IMR-90 (cell line): ENCODE results near the gene PSAP. TPM values are rescaled to one million over a fixed set of nuclear protein-coding genes. Genes with fewer than 3 reads are reported as not detected.
A peak's percentile ranks its signal among the peaks of the same experiment; 100 is the strongest.

ENCODE experiments used
- ATAC-seq: fragments of 200-7000 bp; cut with Tn5 transposase; 2 replicates; pipeline ENCODE4 v1.9.1; 2020; ENCODE audit warnings: low read depth, mild to moderate bottlenecking, moderate library complexity
- BruUV-seq: library from RNA; stranded (reverse); fragments of 400-500 nt; replicated peaks from 2 replicates; lab custom pipeline; 2021; lab: Mats Ljungman, UMichigan
- CTCF ChIA-PET: fragments of 300-600 bp; formaldehyde crosslinking; extraction: SDS; loops from one replicate; lab custom pipeline; 2021; ENCODE audit warnings: antibody characterized with exemption; lab: Yijun Ruan, JAX
- POLR2A ChIA-PET: fragments of 300-600 bp; sonication (Branson Sonifier 250); formaldehyde crosslinking; loops from one replicate; lab custom pipeline; 2022; ENCODE audit warnings: antibody characterized with exemption; ENCODE audit not compliant: unreplicated experiment; lab: Charles Lee
- DNase-seq: peaks from one replicate; pipeline ENCODE4 v3.0.0; 2013
- H2AFZ ChIP-seq: replicated peaks from 2 replicates; pipeline ENCODE3; 2013; ENCODE audit warnings: low read length, mild to moderate bottlenecking; ENCODE audit not compliant: poor library complexity
- H2AK5ac ChIP-seq: 2 replicates; pipeline ENCODE4 v1.6.1; 2013; ENCODE audit warnings: low read depth, low read length, inconsistent platforms
- H2AK9ac ChIP-seq: replicated peaks from 2 replicates; pipeline ENCODE3; 2013; ENCODE audit warnings: mild to moderate bottlenecking, low read depth, low read length, moderate library complexity; ENCODE audit not compliant: poor library complexity
- H2BK120ac ChIP-seq: 2 replicates; pipeline ENCODE4 v1.6.1; 2013; ENCODE audit warnings: low read depth, low read length, inconsistent platforms
- H2BK15ac ChIP-seq: 3 replicates; pipeline ENCODE4 v1.6.1; 2013; ENCODE audit warnings: low read depth, low read length, inconsistent platforms
- H2BK20ac ChIP-seq: 2 replicates; pipeline ENCODE4 v1.6.1; 2013; ENCODE audit warnings: low read depth, mild to moderate bottlenecking, inconsistent platforms, low read length, moderate library complexity
- H2BK5ac ChIP-seq: 2 replicates; pipeline ENCODE4 v1.6.1; 2013; ENCODE audit warnings: mild to moderate bottlenecking, low read depth, low read length, inconsistent platforms; ENCODE audit not compliant: poor library complexity, severe bottlenecking
- H3K14ac ChIP-seq: replicated peaks from 2 replicates; pipeline ENCODE4 v1.6.1; 2013; ENCODE audit warnings: low read depth, low read length, inconsistent platforms
- H3K18ac ChIP-seq: 2 replicates; pipeline ENCODE4 v1.6.1; 2013; ENCODE audit warnings: low read depth, low read length, control low read depth
- H3K23ac ChIP-seq: 2 replicates; pipeline ENCODE4 v1.6.1; 2013; ENCODE audit warnings: low read depth, low read length, inconsistent platforms
- H3K27ac ChIP-seq: 2 replicates; pipeline ENCODE4 v1.5.1; 2013; ENCODE audit warnings: mild to moderate bottlenecking, control low read depth, low read length; ENCODE audit not compliant: insufficient read depth
- H3K27me3 ChIP-seq: 2 replicates; pipeline ENCODE4 v1.6.1; 2013; ENCODE audit warnings: low read length; ENCODE audit not compliant: control insufficient read depth, insufficient read depth
- H3K36me3 ChIP-seq: 2 replicates; pipeline ENCODE4 v1.6.1; 2013; ENCODE audit warnings: low read length, mixed read lengths; ENCODE audit not compliant: control insufficient read depth, insufficient read depth
- H3K4ac ChIP-seq: 2 replicates; pipeline ENCODE4 v1.6.1; 2013; ENCODE audit warnings: low read depth, low read length, inconsistent platforms
- H3K4me1 ChIP-seq: 2 replicates; pipeline ENCODE4 v1.6.1; 2013; ENCODE audit warnings: low read length, mixed read lengths; ENCODE audit not compliant: control insufficient read depth, insufficient read depth
- H3K4me2 ChIP-seq: 2 replicates; pipeline ENCODE4 v1.6.1; 2013; ENCODE audit warnings: low read depth, mild to moderate bottlenecking, control low read depth, low read length, moderate library complexity
- H3K4me3 ChIP-seq: 2 replicates; pipeline ENCODE4 v1.5.1; 2013; ENCODE audit warnings: low read depth, mild to moderate bottlenecking, control low read depth, low read length, moderate library complexity; ENCODE audit not compliant: insufficient read depth
- H3K56ac ChIP-seq: 2 replicates; pipeline ENCODE4 v1.6.1; 2013; ENCODE audit warnings: low read length, inconsistent platforms; ENCODE audit not compliant: insufficient read depth; ENCODE audit errors: extremely low read depth
- H3K79me1 ChIP-seq, 2 experiments: 2 replicates each; pipeline ENCODE4 v1.6.1; 2013; ENCODE audit warnings: low read length in 2 of 2, inconsistent platforms in 1 of 2, low read depth in 1 of 2
- H3K9ac ChIP-seq: 2 replicates; pipeline ENCODE4 v1.6.1; 2013; ENCODE audit warnings: low read depth, low read length, control low read depth
- H3K9me1 ChIP-seq: 2 replicates; pipeline ENCODE4 v1.6.1; 2013; ENCODE audit warnings: low read length, inconsistent platforms; ENCODE audit not compliant: insufficient read depth
- H3K9me3 ChIP-seq: 2 replicates; pipeline ENCODE4 v1.6.1; 2013; ENCODE audit warnings: low read length; ENCODE audit not compliant: control insufficient read depth, insufficient read depth
- H4K20me1 ChIP-seq: 2 replicates; pipeline ENCODE4 v1.6.1; 2013; ENCODE audit warnings: low read length, inconsistent platforms; ENCODE audit not compliant: insufficient read depth
- H4K5ac ChIP-seq: 2 replicates; pipeline ENCODE4 v1.6.1; 2013; ENCODE audit warnings: mild to moderate bottlenecking, low read depth, low read length, control low read depth
- H4K8ac ChIP-seq, 2 experiments: 2 replicates each; pipeline ENCODE4 v1.6.1; 2013; ENCODE audit warnings: low read depth in 2 of 2, low read length in 2 of 2, control low read depth in 1 of 2, inconsistent platforms in 1 of 2
- H4K91ac ChIP-seq: 2 replicates; pipeline ENCODE4 v1.6.1; 2013; ENCODE audit warnings: low read depth, low read length, inconsistent platforms; ENCODE audit not compliant: insufficient read depth
- CEBPB ChIP-seq: IDR thresholded peaks from 2 replicates; pipeline ENCODE4 v1.6.1; 2012; ENCODE audit warnings: low read depth, low read length, improper control_type of control experiment
- FOS ChIP-seq: fragments of 150-350 bp; IDR thresholded peaks from 2 replicates; pipeline ENCODE4 v1.6.1; 2016; ENCODE audit warnings: low read depth, low read length
- MAFK ChIP-seq: IDR thresholded peaks from 2 replicates; pipeline ENCODE4 v1.6.1; 2012; ENCODE audit warnings: low read depth, low read length, improper control_type of control experiment
- MAZ ChIP-seq: IDR thresholded peaks from 2 replicates; pipeline ENCODE4 v1.6.1; 2012; ENCODE audit warnings: low read depth, mild to moderate bottlenecking, low read length, improper control_type of control experiment, moderate library complexity, borderline replicate concordance
- POLR2A ChIP-seq: IDR thresholded peaks from 2 replicates; pipeline ENCODE4 v1.6.1; 2012; ENCODE audit warnings: mild to moderate bottlenecking, low read depth, low read length
- RAD21 ChIP-seq: IDR thresholded peaks from 2 replicates; pipeline ENCODE4 v1.6.1; 2012; ENCODE audit warnings: low read length, improper control_type of control experiment
- RFX5 ChIP-seq: IDR thresholded peaks from 2 replicates; pipeline ENCODE4 v1.8.0; 2012; ENCODE audit warnings: low read depth, mild to moderate bottlenecking, low read length, moderate library complexity
- WGBS, 2 experiments: methylation state at CpG; one replicate each; pipeline versions ENCODE4 v1.1.5 to v1.1.7; 2013; ENCODE audit warnings: missing lambda C conversion rate in 2 of 2; ENCODE audit not compliant: insufficient read length in 1 of 2; ENCODE audit errors: extremely low coverage in 2 of 2; 5-methylcytosine and 5-hydroxymethylcytosine counted together
- dilution Hi-C: fragments of 300-500 bp; cut with HindIII; formaldehyde crosslinking; loops from one replicate; pipeline ENCODE4 v1.14.3; 2018; ENCODE audit warnings: low sequenced_read_pairs; ENCODE audit not compliant: unreplicated experiment
- in situ Hi-C: fragments of 300-500 bp; cut with MboI; formaldehyde crosslinking; loops from 3 replicates; pipeline ENCODE4 v1.14.3; 2019; ENCODE audit warnings: low sequenced_read_pairs, inconsistent platforms, mixed read lengths
- intact Hi-C: fragments of 100-400 bp; cut with micrococcal nuclease; formaldehyde crosslinking; loops from 2 replicates; pipeline ENCODE4 v1.10.0; 2022
- polyA plus RNA-seq, 3 experiments: library from polyadenylated mRNA; depleted of rRNA; stranded (reverse); fragments of >200 nt; gene quantifications; 2 replicates each; pipeline ENCODE4 v1.2.3, GENCODE V29; 2012; ENCODE audit warnings: low replicate concordance in 1 of 3
- total RNA-seq: library from RNA; depleted of rRNA; stranded (reverse); fragments of >200 nt; gene quantifications from 2 replicates; pipeline ENCODE4 v1.2.3, GENCODE V29; 2012
- TF ChIP-seq, protein P1 (sequence below): conservative IDR thresholded peaks from 2 replicates; pipeline ENCODE4 v1.5.1; 2012; ENCODE audit warnings: mild to moderate bottlenecking, low read depth, low read length, improper control_type of control experiment

The PSAP gene
- total and polyA plus RNA-seq, 2 of the 4 experiments (the other 2 are of a cell fraction): 216 to 876 TPM

DNA sequence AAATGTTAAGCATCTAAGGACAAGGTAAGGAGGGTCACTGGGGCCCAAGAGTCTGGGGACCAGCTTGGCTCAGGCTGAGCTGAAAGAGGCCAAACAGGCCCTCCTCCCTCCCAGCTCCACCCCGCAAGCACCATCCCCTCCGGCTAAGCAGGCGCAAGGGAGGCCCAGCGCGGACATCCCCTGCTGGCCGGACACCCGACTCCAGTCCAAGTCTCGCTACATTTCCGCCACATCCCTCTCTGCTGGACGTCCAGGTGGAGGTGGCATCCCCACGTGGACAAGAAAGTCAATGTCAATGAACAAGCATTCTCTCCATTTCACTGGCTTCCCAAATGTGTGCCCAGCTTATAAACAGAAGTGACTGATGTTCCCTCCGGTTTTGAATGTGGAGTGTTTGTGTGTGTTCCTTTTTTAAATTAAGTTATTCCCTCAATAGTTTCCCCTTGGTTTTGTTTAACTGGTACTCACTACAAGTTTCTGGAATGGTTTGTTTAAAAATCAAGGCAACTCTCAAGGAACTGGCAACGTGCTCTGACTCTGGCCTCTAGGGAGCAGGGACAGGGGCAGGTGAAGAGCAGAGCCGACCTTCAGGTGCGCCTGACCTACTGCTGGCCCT, 35.4 kb downstream of the PSAP start:
- Histone ChIP-seq H2AK9ac (peak overlapping the region; percentile 19), H2BK5ac (no peak overlapping the region), H2AFZ (no peak overlapping the region), H2BK120ac (no peak overlapping the region), H3K27me3 (no peaks in the 10 kb centered on the region), H3K36me3 (peaks cover 50% of the 10 kb centered on the region), H4K91ac (no peak overlapping the region), H3K18ac (no peak overlapping the region), H4K20me1 (peaks cover 22% of the 10 kb centered on the region), H3K23ac (no peak overlapping the region), H3K56ac (no peak overlapping the region), H3K4me1 (no peaks in the 10 kb centered on the region), H3K4me3 (no peak overlapping the region), H3K4ac (no peak overlapping the region), H4K8ac (no peak overlapping the region), H2AK5ac (no peak overlapping the region), H4K5ac (no peak overlapping the region), H2BK15ac (no peak overlapping the region), H3K9ac (no peak overlapping the region), H3K79me1 (no peaks in the 10 kb centered on the region), H3K9me1 (no peaks in the 10 kb centered on the region), H3K9me3 (no peaks in the 10 kb centered on the region), H3K27ac (no peak overlapping the region), H3K14ac (no peak overlapping the region), H3K4me2 (no peak overlapping the region), H2BK20ac (no peak overlapping the region)
- no peak for ATAC-seq
- 84% methylated on average over 5 of the region's 15 CpGs; no CpG with 5 or more reads in 1 of the 2 experiments for WGBS, 2 experiments
- POLR2A ChIA-PET: no interaction called here
- BruUV-seq: no TSS peak
- CTCF ChIA-PET: no interaction called here
- intact Hi-C loops: no loop called here
- dilution Hi-C loops: no loop called here
- TF ChIP-seq RFX5: no peak
- TF ChIP-seq, protein P1, sequence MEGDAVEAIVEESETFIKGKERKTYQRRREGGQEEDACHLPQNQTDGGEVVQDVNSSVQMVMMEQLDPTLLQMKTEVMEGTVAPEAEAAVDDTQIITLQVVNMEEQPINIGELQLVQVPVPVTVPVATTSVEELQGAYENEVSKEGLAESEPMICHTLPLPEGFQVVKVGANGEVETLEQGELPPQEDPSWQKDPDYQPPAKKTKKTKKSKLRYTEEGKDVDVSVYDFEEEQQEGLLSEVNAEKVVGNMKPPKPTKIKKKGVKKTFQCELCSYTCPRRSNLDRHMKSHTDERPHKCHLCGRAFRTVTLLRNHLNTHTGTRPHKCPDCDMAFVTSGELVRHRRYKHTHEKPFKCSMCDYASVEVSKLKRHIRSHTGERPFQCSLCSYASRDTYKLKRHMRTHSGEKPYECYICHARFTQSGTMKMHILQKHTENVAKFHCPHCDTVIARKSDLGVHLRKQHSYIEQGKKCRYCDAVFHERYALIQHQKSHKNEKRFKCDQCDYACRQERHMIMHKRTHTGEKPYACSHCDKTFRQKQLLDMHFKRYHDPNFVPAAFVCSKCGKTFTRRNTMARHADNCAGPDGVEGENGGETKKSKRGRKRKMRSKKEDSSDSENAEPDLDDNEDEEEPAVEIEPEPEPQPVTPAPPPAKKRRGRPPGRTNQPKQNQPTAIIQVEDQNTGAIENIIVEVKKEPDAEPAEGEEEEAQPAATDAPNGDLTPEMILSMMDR: no peak
- no peak for TF ChIP-seq FOS
- no peak for TF ChIP-seq POLR2A
- TF ChIP-seq CEBPB: no peak
- TF ChIP-seq RAD21: no peak
- no peak for TF ChIP-seq MAZ
- TF ChIP-seq MAFK: no peak
- in situ Hi-C loops: loop anchor here (10.0 kb wide), 2 partner anchors 431 to 501 kb away; partner anchors contain the start of gene SLC29A3
- DNase-seq: no peak
